Posterior vena cava (tissue), 2 donors: ENCODE data around the gene CAMTA1. TPM values are rescaled to one million over a fixed set of nuclear protein-coding genes. Genes with fewer than 3 reads are reported as not detected.

Experiments
- DNase-seq: peaks from one replicate; pipeline ENCODE4 v3.0.0-alpha.2; 2020; ENCODE audit warnings: low spot score
- intact Hi-C, 2 donors: fragments of 100-400 bp; cut with DNase I; formaldehyde crosslinking; loops; one replicate each; pipeline versions ENCODE4 v1.14.1 to v1.14.2; 2022 to 2023
- total RNA-seq, 2 donors: library from RNA; stranded (reverse); fragmentation: NEBNext Ultra II Directional; extraction: Animal tissue kit (Norgen Biotek cat#: 25700); gene quantifications; one replicate each; pipeline ENCODE4 v1.2.1, GENCODE V29; 2021
- donor health status: DM: yes; HTN: yes; CAD: no.
- donor health status: DM: yes; HTN: yes; CAD: no.

Gene CAMTA1
- total RNA-seq, 2 donors from 2014 or later = 65.1 to 76.4 TPM

GRCh38 chr1:7656557-7657215 lies 871.4 kb downstream of the CAMTA1 start:
- no peak for DNase-seq
- intact Hi-C loops = no loop called here

- intact Hi-C loops = no loop called here
- DNase-seq = no peak
These were observed 872.2 kb downstream of the CAMTA1 start for GRCh38 chr1:7657287-7658016.

- no peak for DNase-seq
- intact Hi-C loops = no loop called here
These were observed 872.8 kb downstream of the CAMTA1 start for GRCh38 chr1:7658099-7658498.

GRCh38 chr1:7659514-7659913 lies 874.3 kb downstream of the CAMTA1 start:
- no peak for DNase-seq
- intact Hi-C loops = no loop called here

GRCh38 chr1:7663451-7664146 lies 878.3 kb downstream of the CAMTA1 start:
- intact Hi-C loops = no loop called here
- DNase-seq = no peak

GRCh38 chr1:7664147-7664892 lies 879.1 kb downstream of the CAMTA1 start:
- intact Hi-C loops = no loop called here
- no peak for DNase-seq

GRCh38 chr1:7664893-7665250 lies 879.6 kb downstream of the CAMTA1 start:
- no peak for DNase-seq

GRCh38 chr1:7666249-7666648 lies 881.0 kb downstream of the CAMTA1 start:
- DNase-seq = no peak
- intact Hi-C loops = loop anchor here in 1 of 2 donors (5.0 kb wide), 1 partner anchor 41 kb away; no protein-coding TSS in a partner anchor

More at GRCh38 chr1:7664893-7665250, 879.6 kb downstream of the CAMTA1 start:
- intact Hi-C loops = loop anchor here in 1 of 2 donors (5.0 kb wide), 1 partner anchor 42 kb away; no protein-coding TSS in a partner anchor

- intact Hi-C loops = loop anchor here in 1 of 2 donors (5.0 kb wide), 1 partner anchor 40 kb away; no protein-coding TSS in a partner anchor
These were observed 881.9 kb downstream of the CAMTA1 start for GRCh38 chr1:7667159-7667558.

GRCh38 chr1:7667625-7668218 lies 882.5 kb downstream of the CAMTA1 start:
- peak; percentile 96 for DNase-seq
- intact Hi-C loops = loop anchor here (2.0 to 5.0 kb wide), 3 partner anchors 40 to 85 kb away; no protein-coding TSS in a partner anchor

More at GRCh38 chr1:7667159-7667558, 881.9 kb downstream of the CAMTA1 start:
- no peak for DNase-seq

- intact Hi-C loops = loop anchor here (2.0 to 5.0 kb wide), 3 partner anchors 38 to 83 kb away; no protein-coding TSS in a partner anchor
- DNase-seq = no peak
These were observed 884.5 kb downstream of the CAMTA1 start for GRCh38 chr1:7669559-7670311.

- DNase-seq = no peak
- intact Hi-C loops = no loop called here
These were observed 885.3 kb downstream of the CAMTA1 start for GRCh38 chr1:7670334-7671145.

GRCh38 chr1:7671146-7671465 lies 885.9 kb downstream of the CAMTA1 start:
- DNase-seq = no peak
- intact Hi-C loops = no loop called here

GRCh38 chr1:7671676-7672075 lies 886.4 kb downstream of the CAMTA1 start:
- intact Hi-C loops = no loop called here
- DNase-seq = no peak

- intact Hi-C loops = no loop called here
- DNase-seq = no peak
These were observed 887.6 kb downstream of the CAMTA1 start for GRCh38 chr1:7672864-7673263.

GRCh38 chr1:7674972-7675371 lies 889.7 kb downstream of the CAMTA1 start:
- intact Hi-C loops = no loop called here

GRCh38 chr1:7675431-7676273 lies 890.4 kb downstream of the CAMTA1 start:
- intact Hi-C loops = no loop called here
- DNase-seq = no peak

More at GRCh38 chr1:7674972-7675371, 889.7 kb downstream of the CAMTA1 start:
- DNase-seq = no peak
